Caco-2 (cell line): ENCODE results near the gene RAD51B. TPM values are rescaled to one million over a fixed set of nuclear protein-coding genes. Genes with fewer than 3 reads are reported as not detected.

Experiments
- BruUV-seq: library from RNA; stranded (reverse); fragments of 400-500 nt; replicated peaks from 2 replicates; lab custom pipeline; 2021; lab: Mats Ljungman, UMichigan
- CTCF ChIA-PET: fragments of 300-600 bp; sonication (Branson Sonifier 250); formaldehyde crosslinking; loops from one replicate; lab custom pipeline; 2022; ENCODE audit warnings: antibody characterized with exemption; lab: Charles Lee
- POLR2A ChIA-PET: fragments of 300-600 bp; sonication (Branson Sonifier 250); formaldehyde crosslinking; loops from one replicate; lab custom pipeline; 2022; ENCODE audit warnings: antibody characterized with exemption; lab: Charles Lee
- DNase-seq, 2 experiments: peaks; one replicate each; pipeline versions ENCODE4 v3.0.0 to v3.0.0-alpha.2; 2020 to 2022
- H3K27me3 ChIP-seq: replicated peaks from 2 replicates; pipeline ENCODE4 v1.6.0; 2011; ENCODE audit warnings: low read length; ENCODE audit not compliant: control insufficient read depth, insufficient read depth
- H3K36me3 ChIP-seq: 2 replicates; pipeline ENCODE4 v1.5.1; 2011; ENCODE audit warnings: low read length; ENCODE audit not compliant: control insufficient read depth, insufficient read depth
- H3K4me1 ChIP-seq: fragments of 250-450 bp; sonication (Bioruptor Pico); 2 replicates; pipeline ENCODE4 v1.5.1; 2020; ENCODE audit warnings: mild to moderate bottlenecking
- H3K4me3 ChIP-seq: 2 replicates; pipeline ENCODE4 v1.5.1; 2011; ENCODE audit warnings: low read depth, mild to moderate bottlenecking, control low read depth, low read length
- H3K9me3 ChIP-seq: fragments of 250-450 bp; sonication (Bioruptor Pico); 2 replicates; pipeline ENCODE4 v1.5.1; 2020; ENCODE audit warnings: mild to moderate bottlenecking, moderate library complexity
- H3K27ac Mint-ChIP-seq: one replicate; pipeline ENCODE4 v1.8.0; 2022; ENCODE audit warnings: mixed read lengths; ENCODE audit not compliant: unreplicated experiment
- H3K27me3 Mint-ChIP-seq: one replicate; pipeline ENCODE4 v1.8.0; 2022; ENCODE audit warnings: mixed read lengths; ENCODE audit not compliant: insufficient read depth, unreplicated experiment
- H3K36me3 Mint-ChIP-seq: one replicate; pipeline ENCODE4 v1.8.0; 2022; ENCODE audit warnings: mild to moderate bottlenecking, mixed read lengths; ENCODE audit not compliant: insufficient read depth, unreplicated experiment
- H3K4me1 Mint-ChIP-seq: one replicate; pipeline ENCODE4 v1.8.0; 2022; ENCODE audit warnings: low read depth, mixed read lengths; ENCODE audit not compliant: unreplicated experiment
- H3K4me3 Mint-ChIP-seq: one replicate; pipeline ENCODE4 v1.8.0; 2022; ENCODE audit warnings: mild to moderate bottlenecking, moderate library complexity, mixed read lengths; ENCODE audit not compliant: unreplicated experiment
- H3K9me3 Mint-ChIP-seq: one replicate; pipeline ENCODE4 v1.8.0; 2022; ENCODE audit warnings: mixed read lengths; ENCODE audit not compliant: unreplicated experiment
- intact Hi-C: fragments of 100-400 bp; cut with micrococcal nuclease; formaldehyde crosslinking; loops from one replicate; pipeline ENCODE4 v1.10.0; 2022; ENCODE audit not compliant: unreplicated experiment
- total RNA-seq: library from RNA; stranded (reverse); gene quantifications from 2 replicates; pipeline ENCODE4 v1.2.3, GENCODE V29; 2022
- TF ChIP-seq, protein P1 (sequence below), 2 experiments: fragments of 200-600 bp in 1 of 2; IDR thresholded peaks; 1 replicate in 1 of 2; 2 replicates in 1 of 2; pipeline versions ENCODE4 v1.5.1 to v1.8.0; 2011 to 2022; ENCODE audit warnings: antibody characterized with exemption in 1 of 2, control low read depth in 1 of 2, inconsistent platforms in 1 of 2, low read depth in 1 of 2, low read length in 1 of 2, mild to moderate bottlenecking in 1 of 2, moderate library complexity in 1 of 2; ENCODE audit not compliant: insufficient read depth in 1 of 2, severe bottlenecking in 1 of 2, unreplicated experiment in 1 of 2

The RAD51B gene
- total RNA-seq, 1 experiment from 2014 or later = 16.7 TPM

DNA sequence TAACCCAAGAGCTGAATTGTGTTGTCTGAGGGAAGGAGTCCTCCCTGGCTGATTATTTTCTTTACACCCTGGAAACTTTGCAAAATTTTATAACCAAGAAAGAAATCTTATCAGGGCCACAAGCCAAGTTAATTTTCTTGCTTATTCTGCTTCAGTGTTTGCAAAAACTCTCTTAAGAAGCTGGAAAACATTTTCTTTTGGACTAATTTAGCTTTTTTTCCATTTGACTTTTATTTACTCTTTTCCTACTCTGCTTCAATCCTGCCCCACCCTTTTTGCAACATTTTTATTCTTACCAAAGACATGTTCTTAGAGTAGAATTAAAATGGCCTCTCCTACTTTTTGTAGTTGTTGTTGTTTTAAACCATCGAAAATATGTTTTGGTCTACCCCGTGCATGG, 594.5 kb downstream of the RAD51B start:
- intact Hi-C loops = no loop called here
- DNase-seq = no peak
- TF ChIP-seq, protein P1, sequence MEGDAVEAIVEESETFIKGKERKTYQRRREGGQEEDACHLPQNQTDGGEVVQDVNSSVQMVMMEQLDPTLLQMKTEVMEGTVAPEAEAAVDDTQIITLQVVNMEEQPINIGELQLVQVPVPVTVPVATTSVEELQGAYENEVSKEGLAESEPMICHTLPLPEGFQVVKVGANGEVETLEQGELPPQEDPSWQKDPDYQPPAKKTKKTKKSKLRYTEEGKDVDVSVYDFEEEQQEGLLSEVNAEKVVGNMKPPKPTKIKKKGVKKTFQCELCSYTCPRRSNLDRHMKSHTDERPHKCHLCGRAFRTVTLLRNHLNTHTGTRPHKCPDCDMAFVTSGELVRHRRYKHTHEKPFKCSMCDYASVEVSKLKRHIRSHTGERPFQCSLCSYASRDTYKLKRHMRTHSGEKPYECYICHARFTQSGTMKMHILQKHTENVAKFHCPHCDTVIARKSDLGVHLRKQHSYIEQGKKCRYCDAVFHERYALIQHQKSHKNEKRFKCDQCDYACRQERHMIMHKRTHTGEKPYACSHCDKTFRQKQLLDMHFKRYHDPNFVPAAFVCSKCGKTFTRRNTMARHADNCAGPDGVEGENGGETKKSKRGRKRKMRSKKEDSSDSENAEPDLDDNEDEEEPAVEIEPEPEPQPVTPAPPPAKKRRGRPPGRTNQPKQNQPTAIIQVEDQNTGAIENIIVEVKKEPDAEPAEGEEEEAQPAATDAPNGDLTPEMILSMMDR (IDR thresholded peaks at IDR 0.05; ENCODE audit: insufficient read depth in 1 of 2, low read depth in 1 of 2, low read length in 1 of 2, severe bottlenecking in 1 of 2, unreplicated experiment in 1 of 2) = no peak
- no peak overlapping the region for H3K4me3 ChIP-seq
- Mint-ChIP-seq H3K27me3 (no peaks in the 10 kb centered on the region), H3K4me1 (no peaks in the 10 kb centered on the region), H3K4me3 (no peak overlapping the region), H3K36me3 (no peaks in the 10 kb centered on the region), H3K9me3 (no peaks in the 10 kb centered on the region), H3K27ac (no peak overlapping the region)
- H3K36me3 ChIP-seq = no peaks in the 10 kb centered on the region
- POLR2A ChIA-PET = no interaction called here
- H3K9me3 ChIP-seq = no peaks in the 10 kb centered on the region
- H3K4me1 ChIP-seq = peaks cover 17% of the 10 kb centered on the region
- H3K27me3 ChIP-seq = no peaks in the 10 kb centered on the region
- CTCF ChIA-PET = no interaction called here
- no TSS peak for BruUV-seq

DNA sequence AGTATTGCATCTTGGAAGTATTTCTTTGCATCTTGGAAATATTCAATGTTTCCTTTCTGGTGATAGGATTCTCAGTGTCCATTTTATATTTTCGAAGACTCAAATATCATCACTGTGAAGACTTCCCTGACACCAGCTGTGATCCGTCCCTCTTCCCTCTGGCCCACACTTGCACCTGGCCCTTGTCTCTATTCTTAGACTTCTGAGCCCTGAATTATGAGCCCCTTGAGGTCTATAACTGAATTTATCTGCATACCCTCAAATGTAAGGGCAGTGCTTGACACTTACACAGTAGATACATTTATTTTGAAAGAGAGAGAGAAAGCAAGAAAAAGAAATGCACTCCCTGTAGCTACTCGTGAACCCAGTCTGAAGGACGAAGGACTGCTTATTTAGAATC, 596.6 kb downstream of the RAD51B start:
- BruUV-seq = no TSS peak
- H3K4me3 Mint-ChIP-seq = no peak overlapping the region
- H3K27me3 Mint-ChIP-seq = no peaks in the 10 kb centered on the region
- POLR2A ChIA-PET = no interaction called here
- CTCF ChIA-PET = no interaction called here
- H3K27ac Mint-ChIP-seq = no peak overlapping the region
- Histone ChIP-seq H3K4me1 (peaks cover 17% of the 10 kb centered on the region), H3K27me3 (no peaks in the 10 kb centered on the region), H3K4me3 (no peak overlapping the region), H3K9me3 (no peaks in the 10 kb centered on the region), H3K36me3 (no peaks in the 10 kb centered on the region)
- intact Hi-C loops = no loop called here
- no peak for DNase-seq
- TF ChIP-seq, protein P1 (IDR thresholded peaks at IDR 0.05; ENCODE audit: insufficient read depth in 1 of 2, low read depth in 1 of 2, low read length in 1 of 2, severe bottlenecking in 1 of 2, unreplicated experiment in 1 of 2) = no peak
- no peaks in the 10 kb centered on the region for H3K36me3 Mint-ChIP-seq
- H3K4me1 Mint-ChIP-seq = no peaks in the 10 kb centered on the region
- no peaks in the 10 kb centered on the region for H3K9me3 Mint-ChIP-seq

DNA sequence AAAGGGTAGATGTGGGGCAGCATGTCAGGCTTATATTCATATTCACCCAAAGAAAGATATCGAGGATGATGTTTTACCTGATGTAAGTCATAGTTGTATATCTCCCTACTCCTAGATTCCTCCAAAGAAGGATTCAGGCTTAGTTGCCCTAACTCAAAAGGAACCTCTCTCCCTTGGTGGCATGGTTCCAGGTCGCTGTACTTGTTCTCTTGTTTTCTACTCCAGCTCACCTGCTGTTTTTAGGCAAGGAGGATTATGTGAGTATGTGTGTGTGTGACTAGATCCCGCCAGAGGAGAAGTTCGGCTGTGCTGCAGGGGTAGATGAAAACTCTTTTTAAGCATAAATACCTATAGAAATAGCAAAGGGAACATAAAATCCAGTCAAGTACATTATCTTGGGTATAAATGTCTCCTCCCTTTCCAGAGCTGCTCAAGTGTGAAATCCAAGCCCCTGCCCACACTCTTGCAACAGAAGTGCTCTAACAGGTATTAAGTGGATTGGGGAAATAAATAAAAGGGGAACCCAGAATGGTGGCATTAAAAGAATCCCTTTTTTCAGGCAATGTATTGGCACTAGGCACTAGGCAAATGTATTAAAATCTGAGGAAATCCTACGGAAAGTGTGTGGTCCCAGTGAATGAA, 597.6 kb downstream of the RAD51B start:
- H3K4me3 ChIP-seq = no peak overlapping the region
- H3K4me1 Mint-ChIP-seq = no peaks in the 10 kb centered on the region
- H3K27ac Mint-ChIP-seq = no peak overlapping the region
- BruUV-seq = no TSS peak
- no peak overlapping the region for H3K4me3 Mint-ChIP-seq
- intact Hi-C loops = no loop called here
- no peaks in the 10 kb centered on the region for H3K9me3 ChIP-seq
- H3K4me1 ChIP-seq = peaks cover 16% of the 10 kb centered on the region
- no peaks in the 10 kb centered on the region for H3K27me3 Mint-ChIP-seq
- TF ChIP-seq, protein P1 (IDR thresholded peaks at IDR 0.05; ENCODE audit: insufficient read depth in 1 of 2, low read depth in 1 of 2, low read length in 1 of 2, severe bottlenecking in 1 of 2, unreplicated experiment in 1 of 2) = no peak
- no peaks in the 10 kb centered on the region for H3K36me3 ChIP-seq
- DNase-seq = no peak
- POLR2A ChIA-PET = no interaction called here
- no peaks in the 10 kb centered on the region for H3K9me3 Mint-ChIP-seq
- no peaks in the 10 kb centered on the region for H3K27me3 ChIP-seq
- H3K36me3 Mint-ChIP-seq = no peaks in the 10 kb centered on the region
- CTCF ChIA-PET = no interaction called here
